ENCODE data around the gene PTCSC3. TPM values are rescaled to one million over a fixed set of nuclear protein-coding genes. Genes with fewer than 3 reads are reported as not detected.

The PTCSC3 gene
- total RNA-seq, 2 donors from 2014 or later = not detected

- WGBS, 2 experiments (ENCODE audit: insufficient coverage in 1 of 2, insufficient read length in 1 of 2) = 92 to 97% methylated on average over 4 to 9 of the region's 9 CpGs
- no peak overlapping the region for H3K27ac Mint-ChIP-seq
- H3K36me3 Mint-ChIP-seq (ENCODE audit: low read depth) = no peaks in the 10 kb centered on the region
- Histone ChIP-seq H3K4me1 (ENCODE audit: control insufficient read depth, insufficient read depth, low read length) (no peaks in the 10 kb centered on the region), H3K27ac (ENCODE audit: low read depth, low read length) (no peak overlapping the region), H3K27me3 (ENCODE audit: control insufficient read depth, insufficient read depth, low read length, poor library complexity, severe bottlenecking) (no peaks in the 10 kb centered on the region), H3K36me3 (ENCODE audit: control insufficient read depth, insufficient read depth, low read length) (no peaks in the 10 kb centered on the region), H3K4me3 (ENCODE audit: low read length) (no peak overlapping the region), H3K9ac (ENCODE audit: extremely low read depth, low read length, poor library complexity, severe bottlenecking) (no peak overlapping the region), H3K9me3 (ENCODE audit: control insufficient read depth, low read length) (no peaks in the 10 kb centered on the region)
- peak overlapping the region; percentile 56 for H3K4me3 Mint-ChIP-seq
- no peaks in the 10 kb centered on the region for H3K9me3 Mint-ChIP-seq
- DNase-seq = peak; percentile 45
- peaks cover 42% of the 10 kb centered on the region for H3K27me3 Mint-ChIP-seq (ENCODE audit: insufficient read depth)
- peaks cover under 1% of the 10 kb centered on the region for H3K4me1 Mint-ChIP-seq
- TF ChIP-seq CTCF (conservative IDR thresholded peaks at IDR 0.05) = no peak
Observed at GRCh38 chr14:36162267-36162666, 14.3 kb downstream of the PTCSC3 start.

GRCh38 chr14:36161776-36162175 lies 14.7 kb downstream of the PTCSC3 start:
- Mint-ChIP-seq H3K4me1 (no peaks in the 10 kb centered on the region), H3K27ac (peak overlapping the region; percentile 62), H3K4me3 (peak overlapping the region; percentile 56), H3K9me3 (peaks cover 2% of the 10 kb centered on the region), H3K27me3 (ENCODE audit: insufficient read depth) (peaks cover 44% of the 10 kb centered on the region), H3K36me3 (ENCODE audit: low read depth) (no peaks in the 10 kb centered on the region)
- H3K4me3 ChIP-seq (ENCODE audit: low read length) = no peak overlapping the region
- 58 to 65% methylated on average over 9 to 12 of the region's 12 CpGs for WGBS, 2 experiments (ENCODE audit: insufficient coverage in 1 of 2, insufficient read length in 1 of 2)
- H3K27ac ChIP-seq (ENCODE audit: low read depth, low read length) = no peak overlapping the region
- DNase-seq = peak; percentile 86
- H3K9ac ChIP-seq (ENCODE audit: extremely low read depth, low read length, poor library complexity, severe bottlenecking) = no peak overlapping the region
- no peaks in the 10 kb centered on the region for H3K4me1 ChIP-seq (ENCODE audit: control insufficient read depth, insufficient read depth, low read length)
- H3K36me3 ChIP-seq (ENCODE audit: control insufficient read depth, insufficient read depth, low read length) = no peaks in the 10 kb centered on the region
- no peaks in the 10 kb centered on the region for H3K9me3 ChIP-seq (ENCODE audit: control insufficient read depth, low read length)
- TF ChIP-seq CTCF (conservative IDR thresholded peaks at IDR 0.05) = no peak
- no peaks in the 10 kb centered on the region for H3K27me3 ChIP-seq (ENCODE audit: control insufficient read depth, insufficient read depth, low read length, poor library complexity, severe bottlenecking)

GRCh38 chr14:36151335-36151734 lies 25.2 kb downstream of the PTCSC3 start:
- Histone ChIP-seq H3K4me1 (ENCODE audit: control insufficient read depth, insufficient read depth, low read length) (no peaks in the 10 kb centered on the region), H3K9me3 (ENCODE audit: control insufficient read depth, low read length) (peaks cover 29% of the 10 kb centered on the region), H3K36me3 (ENCODE audit: control insufficient read depth, insufficient read depth, low read length) (no peaks in the 10 kb centered on the region), H3K4me3 (ENCODE audit: low read length) (no peak overlapping the region), H3K9ac (ENCODE audit: extremely low read depth, low read length, poor library complexity, severe bottlenecking) (no peak overlapping the region), H3K27me3 (ENCODE audit: control insufficient read depth, insufficient read depth, low read length, poor library complexity, severe bottlenecking) (no peaks in the 10 kb centered on the region), H3K27ac (ENCODE audit: low read depth, low read length) (no peak overlapping the region)
- Mint-ChIP-seq H3K27me3 (ENCODE audit: insufficient read depth) (peaks cover 4% of the 10 kb centered on the region), H3K4me1 (no peaks in the 10 kb centered on the region), H3K9me3 (peaks cover 35% of the 10 kb centered on the region), H3K27ac (no peak overlapping the region), H3K4me3 (no peak overlapping the region), H3K36me3 (ENCODE audit: low read depth) (no peaks in the 10 kb centered on the region)
- no peak for TF ChIP-seq CTCF (conservative IDR thresholded peaks at IDR 0.05)
- WGBS, 2 experiments (ENCODE audit: insufficient coverage in 1 of 2, insufficient read length in 1 of 2) = 100% methylated on average over 1 of the region's 3 CpGs; no CpG with 5 or more reads in 1 of the 2 experiments
- no peak for DNase-seq

Data from endodermal cell (in vitro differentiated cells).